Testis (tissue), 3 donors: ENCODE results near the gene ADSS1. TPM values are rescaled to one million over a fixed set of nuclear protein-coding genes. Genes with fewer than 3 reads are reported as not detected.

Experiments
- DNase-seq: peaks from one replicate; pipeline ENCODE4 v3.0.0-alpha.2; 2019
- H3K27ac ChIP-seq, 2 donors: fragments of 200-600 bp; sonication (generic); one replicate each; pipeline ENCODE4 v1.5.1; 2019
- H3K27me3 ChIP-seq: fragments of 200-600 bp; sonication (generic); one replicate; pipeline ENCODE4 v1.5.1; 2019
- H3K36me3 ChIP-seq: fragments of 200-600 bp; sonication (generic); one replicate; pipeline ENCODE4 v1.5.1; 2017; ENCODE audit warnings: low read depth; ENCODE audit errors: missing control alignments
- H3K4me1 ChIP-seq: fragments of 200-600 bp; sonication (generic); one replicate; pipeline ENCODE4 v1.5.1; 2019
- H3K4me3 ChIP-seq, 2 donors: fragments of 200-600 bp; sonication (generic); one replicate each; pipeline ENCODE4 v1.5.1; 2017 to 2019
- H3K9me3 ChIP-seq: fragments of 200-600 bp; sonication (generic); one replicate; pipeline ENCODE4 v1.5.1; 2017
- POLR2A ChIP-seq: fragments of 450-650 bp; IDR thresholded peaks from one replicate; pipeline ENCODE4 v1.6.1; 2017; ENCODE audit warnings: antibody characterized with exemption, mild to moderate bottlenecking, moderate library complexity
- WGBS, 2 donors: methylation state at CpG; one replicate each; pipeline ENCODE4 v1.1.5; 2018; 5-methylcytosine and 5-hydroxymethylcytosine counted together
- intact Hi-C: fragments of 100-400 bp; cut with DNase I; formaldehyde crosslinking; loops from one replicate; pipeline ENCODE4 v1.15.1; 2023; ENCODE audit warnings: low total_unique reads
- polyA plus RNA-seq: library from polyadenylated mRNA; stranded (reverse); fragments of 350-450 nt; fragmentation: Illumina TruSeq; extraction: RNeasy Lipid Tissue Mini Kit (QIAGEN cat#74804); gene quantifications from one replicate; pipeline ENCODE4 v1.2.3, GENCODE V29; 2014; ENCODE audit warnings: low read depth, low replicate concordance; ENCODE audit not compliant: insufficient read depth
- total RNA-seq, 2 donors: library from RNA; depleted of rRNA; stranded (reverse); fragments of >200 nt; gene quantifications; one replicate each; pipeline ENCODE4 v1.2.3, GENCODE V29; 2016
- TF ChIP-seq, protein P1 (sequence below), 3 experiments: fragments of 450-650 bp in 2 of 3; fragments of 200-600 bp in 1 of 3; sonication (generic) in 1 of 3; IDR thresholded peaks; one replicate each; pipeline ENCODE4 v1.5.1; 2016 to 2019; ENCODE audit warnings: antibody characterized with exemption in 3 of 3, mild to moderate bottlenecking in 2 of 3, moderate library complexity in 1 of 3

ADSS1 gene
- total and polyA plus RNA-seq, 3 donors from 2014 or later: 48.7 to 79.6 (median 79.4) TPM

DNA sequence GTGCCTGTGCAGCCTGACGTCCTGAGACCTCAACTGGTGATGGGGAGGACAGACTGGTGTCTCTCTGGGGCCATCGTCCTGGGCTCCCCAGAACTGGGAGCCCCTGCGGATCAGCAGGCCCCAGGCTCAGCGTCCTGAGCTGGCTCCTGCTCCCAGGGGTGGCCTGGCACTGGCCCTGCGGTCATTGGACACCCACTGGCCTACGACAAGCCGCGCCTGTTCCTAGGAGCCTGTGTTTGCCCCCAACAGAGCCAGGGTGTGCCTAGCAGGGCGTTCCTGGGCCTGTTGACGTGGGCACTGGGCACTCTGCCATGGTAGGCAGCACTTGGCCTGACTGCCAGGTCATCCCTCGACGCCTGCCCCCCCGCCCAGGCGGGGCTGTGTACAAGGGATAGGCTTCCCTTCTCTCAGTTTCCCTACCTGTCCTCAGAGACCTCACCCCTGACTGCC, 8.4 kb downstream of the ADSS1 start:
- TF ChIP-seq, protein P1, sequence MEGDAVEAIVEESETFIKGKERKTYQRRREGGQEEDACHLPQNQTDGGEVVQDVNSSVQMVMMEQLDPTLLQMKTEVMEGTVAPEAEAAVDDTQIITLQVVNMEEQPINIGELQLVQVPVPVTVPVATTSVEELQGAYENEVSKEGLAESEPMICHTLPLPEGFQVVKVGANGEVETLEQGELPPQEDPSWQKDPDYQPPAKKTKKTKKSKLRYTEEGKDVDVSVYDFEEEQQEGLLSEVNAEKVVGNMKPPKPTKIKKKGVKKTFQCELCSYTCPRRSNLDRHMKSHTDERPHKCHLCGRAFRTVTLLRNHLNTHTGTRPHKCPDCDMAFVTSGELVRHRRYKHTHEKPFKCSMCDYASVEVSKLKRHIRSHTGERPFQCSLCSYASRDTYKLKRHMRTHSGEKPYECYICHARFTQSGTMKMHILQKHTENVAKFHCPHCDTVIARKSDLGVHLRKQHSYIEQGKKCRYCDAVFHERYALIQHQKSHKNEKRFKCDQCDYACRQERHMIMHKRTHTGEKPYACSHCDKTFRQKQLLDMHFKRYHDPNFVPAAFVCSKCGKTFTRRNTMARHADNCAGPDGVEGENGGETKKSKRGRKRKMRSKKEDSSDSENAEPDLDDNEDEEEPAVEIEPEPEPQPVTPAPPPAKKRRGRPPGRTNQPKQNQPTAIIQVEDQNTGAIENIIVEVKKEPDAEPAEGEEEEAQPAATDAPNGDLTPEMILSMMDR (IDR thresholded peaks at IDR 0.05): no peak
- no peak for TF ChIP-seq POLR2A
- no peaks in the 10 kb centered on the region for H3K9me3 ChIP-seq
- DNase-seq: no peak
- H3K4me1 ChIP-seq: peaks cover 19% of the 10 kb centered on the region
- H3K36me3 ChIP-seq: no peaks in the 10 kb centered on the region
- H3K4me3 ChIP-seq: no peak overlapping the region
- H3K27me3 ChIP-seq: no peaks in the 10 kb centered on the region
- H3K27ac ChIP-seq: no peak overlapping the region
- intact Hi-C loops: no loop called here
- WGBS, 2 donors: 84 to 85% methylated on average over 5 to 14 of the region's 14 CpGs

DNA sequence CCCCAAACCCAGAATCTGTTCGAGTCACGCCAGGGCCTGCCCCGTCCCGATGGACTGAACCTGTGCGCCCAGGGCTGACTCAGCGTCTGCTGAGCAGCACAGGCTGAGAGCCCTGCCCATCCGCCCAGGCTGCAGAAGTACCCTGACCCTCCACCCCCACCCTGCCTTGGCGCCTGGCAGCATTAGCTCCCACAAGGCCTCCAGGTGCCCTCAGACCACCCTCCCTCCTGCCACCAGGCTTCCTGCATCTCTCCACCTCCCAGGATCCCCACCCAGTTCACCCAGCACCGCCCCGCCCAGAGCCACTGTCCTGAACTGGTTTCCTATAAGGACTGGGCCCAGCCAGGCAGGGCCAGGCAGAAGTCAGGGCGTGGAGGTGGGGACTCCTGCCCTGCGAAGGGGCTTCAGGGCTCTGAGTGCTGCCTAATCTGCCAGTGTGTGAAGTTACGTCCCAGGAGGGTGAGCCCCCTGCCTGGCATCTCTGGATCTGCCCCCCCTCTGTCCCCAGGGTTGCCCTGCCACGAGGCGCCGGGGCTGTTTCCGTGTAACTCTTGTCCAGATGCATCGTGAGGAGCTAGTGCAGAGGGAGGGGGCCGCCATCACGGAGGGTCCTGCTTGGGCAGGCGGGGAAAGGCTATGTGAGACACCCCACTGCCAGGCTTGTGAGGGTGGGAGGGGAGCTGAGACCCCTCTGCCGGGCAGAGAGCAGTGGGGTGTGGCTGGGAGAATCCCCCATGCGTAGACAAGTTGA, 9.1 kb downstream of the ADSS1 start:
- 95% methylated on average over 15 to 23 of the region's 23 CpGs for WGBS, 2 donors
- Histone ChIP-seq H3K9me3 (no peaks in the 10 kb centered on the region), H3K27ac (no peak overlapping the region), H3K27me3 (no peaks in the 10 kb centered on the region), H3K4me3 (no peak overlapping the region), H3K36me3 (no peaks in the 10 kb centered on the region), H3K4me1 (peaks cover 19% of the 10 kb centered on the region)
- no peak for DNase-seq
- intact Hi-C loops: no loop called here
- TF ChIP-seq, protein P1 (IDR thresholded peaks at IDR 0.05): no peak
- TF ChIP-seq POLR2A: no peak

DNA sequence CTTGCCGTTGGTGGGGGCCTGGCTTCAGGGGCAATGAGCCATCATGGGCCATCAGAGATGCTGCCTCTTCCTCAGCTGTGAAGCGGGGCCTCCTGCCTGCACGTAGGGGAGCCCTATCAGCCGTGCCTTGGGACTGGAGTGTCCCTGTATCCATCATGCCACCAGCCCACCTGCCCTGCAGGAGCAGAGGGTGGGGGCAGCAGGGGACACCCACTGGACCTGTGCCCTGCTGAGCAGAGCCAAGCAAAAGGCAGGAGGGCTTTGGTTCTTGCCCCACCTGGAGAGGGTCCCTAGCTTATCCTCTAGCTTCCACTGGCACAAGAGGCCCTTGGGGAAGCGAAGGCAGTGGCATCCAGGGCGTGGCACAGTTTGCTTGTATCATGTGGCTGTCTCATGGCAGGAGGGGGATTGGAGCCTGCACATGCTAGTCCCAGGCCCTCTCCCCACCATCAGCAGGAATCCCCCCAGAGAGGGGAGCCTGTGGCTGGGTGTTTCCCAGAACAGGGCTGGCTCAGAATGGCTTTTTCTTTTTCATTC, 10.1 kb downstream of the ADSS1 start:
- Histone ChIP-seq H3K9me3 (no peaks in the 10 kb centered on the region), H3K4me1 (peaks cover 19% of the 10 kb centered on the region)

DNA sequence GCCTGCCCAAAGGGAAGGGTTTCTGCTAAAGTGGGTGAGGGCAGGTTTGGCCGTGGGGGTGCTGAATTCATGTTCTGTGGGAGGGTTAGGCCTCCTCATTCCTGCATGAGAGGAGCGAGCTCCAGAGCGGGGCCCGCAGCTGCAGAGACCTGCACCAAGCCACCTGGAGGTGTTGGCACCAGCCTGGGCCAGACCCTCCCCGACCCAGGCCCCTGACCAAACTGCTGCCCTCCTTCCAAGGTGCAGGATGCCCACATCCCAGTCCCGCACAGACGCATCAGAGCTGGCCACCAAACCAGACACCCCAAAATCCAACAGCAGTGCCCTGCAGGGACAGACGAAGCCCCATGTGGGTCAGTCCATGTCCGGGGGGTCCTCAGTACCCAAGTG, 10.6 kb downstream of the ADSS1 start:
- H3K27me3 ChIP-seq: no peaks in the 10 kb centered on the region
- peaks cover 19% of the 10 kb centered on the region for H3K4me1 ChIP-seq
- H3K4me3 ChIP-seq: no peak overlapping the region
- DNase-seq: no peak
- H3K36me3 ChIP-seq: no peaks in the 10 kb centered on the region
- intact Hi-C loops: no loop called here
- H3K27ac ChIP-seq: no peak overlapping the region
- WGBS, 2 donors: 99 to 100% methylated on average over 1 to 7 of the region's 9 CpGs
- no peaks in the 10 kb centered on the region for H3K9me3 ChIP-seq
- no peak for TF ChIP-seq POLR2A
- TF ChIP-seq, protein P1 (IDR thresholded peaks at IDR 0.05): no peak

More for the DNA sequence above, 10.1 kb downstream of the ADSS1 start:
- TF ChIP-seq, protein P1 (IDR thresholded peaks at IDR 0.05): no peak
- no peak for TF ChIP-seq POLR2A
- no peaks in the 10 kb centered on the region for H3K36me3 ChIP-seq
- no peak overlapping the region for H3K27ac ChIP-seq
- no peak overlapping the region for H3K4me3 ChIP-seq
- intact Hi-C loops: no loop called here
- 93 to 94% methylated on average over 3 to 6 of the region's 6 CpGs for WGBS, 2 donors
- DNase-seq: no peak
- no peaks in the 10 kb centered on the region for H3K27me3 ChIP-seq
